Testis (tissue), 2 donors: ENCODE data around the gene DUSP22.

Source experiments
- POLR2A ChIP-seq: fragments of 450-650 bp; IDR thresholded peaks from one replicate; pipeline ENCODE4 v1.6.1; 2017; ENCODE audit warnings: antibody characterized with exemption, mild to moderate bottlenecking, moderate library complexity
- TF ChIP-seq, protein P1 (sequence below), 3 experiments: fragments of 450-650 bp in 2 of 3; fragments of 200-600 bp in 1 of 3; sonication (generic) in 1 of 3; IDR thresholded peaks; one replicate each; pipeline ENCODE4 v1.5.1; 2016 to 2019; ENCODE audit warnings: antibody characterized with exemption in 3 of 3, mild to moderate bottlenecking in 2 of 3, moderate library complexity in 1 of 3

DNA sequence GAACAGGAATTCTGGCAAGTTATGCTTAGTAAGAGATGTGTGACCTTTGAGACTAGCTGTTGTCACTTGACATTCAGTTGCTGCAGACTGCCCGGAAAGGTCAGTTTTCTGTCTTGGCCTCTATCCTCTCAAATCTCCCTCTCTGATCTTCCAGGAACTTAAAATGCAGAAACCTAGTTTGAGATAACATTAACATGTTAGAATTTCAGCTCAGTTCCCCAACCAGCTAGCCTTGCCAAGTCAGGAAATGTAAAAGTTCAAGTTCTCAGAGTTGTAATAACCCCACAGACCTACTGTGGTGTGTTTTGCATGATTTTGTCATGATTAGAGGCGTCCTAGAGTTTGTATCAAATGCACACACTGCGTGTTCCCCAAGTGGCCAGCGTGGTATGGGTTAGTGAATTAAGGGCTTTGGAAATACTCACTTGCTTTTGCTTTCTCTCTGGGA, 46.6 kb downstream of the DUSP22 start:
- TF ChIP-seq, protein P1, sequence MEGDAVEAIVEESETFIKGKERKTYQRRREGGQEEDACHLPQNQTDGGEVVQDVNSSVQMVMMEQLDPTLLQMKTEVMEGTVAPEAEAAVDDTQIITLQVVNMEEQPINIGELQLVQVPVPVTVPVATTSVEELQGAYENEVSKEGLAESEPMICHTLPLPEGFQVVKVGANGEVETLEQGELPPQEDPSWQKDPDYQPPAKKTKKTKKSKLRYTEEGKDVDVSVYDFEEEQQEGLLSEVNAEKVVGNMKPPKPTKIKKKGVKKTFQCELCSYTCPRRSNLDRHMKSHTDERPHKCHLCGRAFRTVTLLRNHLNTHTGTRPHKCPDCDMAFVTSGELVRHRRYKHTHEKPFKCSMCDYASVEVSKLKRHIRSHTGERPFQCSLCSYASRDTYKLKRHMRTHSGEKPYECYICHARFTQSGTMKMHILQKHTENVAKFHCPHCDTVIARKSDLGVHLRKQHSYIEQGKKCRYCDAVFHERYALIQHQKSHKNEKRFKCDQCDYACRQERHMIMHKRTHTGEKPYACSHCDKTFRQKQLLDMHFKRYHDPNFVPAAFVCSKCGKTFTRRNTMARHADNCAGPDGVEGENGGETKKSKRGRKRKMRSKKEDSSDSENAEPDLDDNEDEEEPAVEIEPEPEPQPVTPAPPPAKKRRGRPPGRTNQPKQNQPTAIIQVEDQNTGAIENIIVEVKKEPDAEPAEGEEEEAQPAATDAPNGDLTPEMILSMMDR (IDR thresholded peaks at IDR 0.05): no peak
- TF ChIP-seq POLR2A: no peak
